ENCODE measurements around the gene PDCD1.

The PDCD1 gene

GRCh38 chr2:241894056-241894641 lies 35.5 kb upstream of the PDCD1 start:
- no peak overlapping the region for H3K9ac ChIP-seq (ENCODE audit: low read length)
- 0 out of 2 replicates have a peak, but pooled peaks cover 3% of the 10 kb centered on the region for H4K20me1 ChIP-seq (ENCODE audit: insufficient read depth, low read length)
- no peak overlapping the region for H3K27ac ChIP-seq (ENCODE audit: low read length)
- H3K4me3 ChIP-seq (ENCODE audit: low read length), result no peak overlapping the region
- H2AFZ ChIP-seq (ENCODE audit: low read depth, low read length), result no peak overlapping the region
- H3K27me3 ChIP-seq (ENCODE audit: low read depth, low read length), result no peaks in the 10 kb centered on the region
- TF ChIP-seq EZH2phosphoT487 (IDR thresholded peaks at IDR 0.05; ENCODE audit: low read depth) (no peak), CTCF (IDR thresholded peaks at IDR 0.05; ENCODE audit: low read depth, low read length) (no peak)
- no peaks in the 10 kb centered on the region for H3K4me1 ChIP-seq (ENCODE audit: low read length)
- H3K9me3 ChIP-seq (ENCODE audit: insufficient read depth, low read length), result no peaks in the 10 kb centered on the region
- no peaks in the 10 kb centered on the region for H3K79me2 ChIP-seq (ENCODE audit: low read length)
- H3K36me3 ChIP-seq (replicated peaks; ENCODE audit: low read depth, low read length), result no peaks in the 10 kb centered on the region
- no peak overlapping the region for H3K4me2 ChIP-seq (ENCODE audit: low read length)

- no peaks in the 10 kb centered on the region for H3K27me3 ChIP-seq (ENCODE audit: low read depth, low read length)
- no peak overlapping the region for H3K27ac ChIP-seq (ENCODE audit: low read length)
- H4K20me1 ChIP-seq (ENCODE audit: insufficient read depth, low read length), result 0 out of 2 replicates have a peak, but pooled peaks cover 3% of the 10 kb centered on the region
- H3K79me2 ChIP-seq (ENCODE audit: low read length), result no peaks in the 10 kb centered on the region
- no peaks in the 10 kb centered on the region for H3K36me3 ChIP-seq (replicated peaks; ENCODE audit: low read depth, low read length)
- TF ChIP-seq CTCF (IDR thresholded peaks at IDR 0.05; ENCODE audit: low read depth, low read length) (no peak), EZH2phosphoT487 (IDR thresholded peaks at IDR 0.05; ENCODE audit: low read depth) (no peak)
- no peak overlapping the region for H3K4me2 ChIP-seq (ENCODE audit: low read length)
- no peak overlapping the region for H3K9ac ChIP-seq (ENCODE audit: low read length)
- no peak overlapping the region for H3K4me3 ChIP-seq (ENCODE audit: low read length)
- no peaks in the 10 kb centered on the region for H3K9me3 ChIP-seq (ENCODE audit: insufficient read depth, low read length)
- no peaks in the 10 kb centered on the region for H3K4me1 ChIP-seq (ENCODE audit: low read length)
- H2AFZ ChIP-seq (ENCODE audit: low read depth, low read length), result no peak overlapping the region
These were observed 34.6 kb upstream of the PDCD1 start for GRCh38 chr2:241893265-241893664.

- Histone ChIP-seq H4K20me1 (ENCODE audit: insufficient read depth, low read length) (peaks cover 3% of the 10 kb centered on the region; the same call in 1 of the 2 replicates), H3K4me2 (ENCODE audit: low read length) (no peak overlapping the region), H3K4me3 (ENCODE audit: low read length) (no peak overlapping the region), H3K36me3 (replicated peaks; ENCODE audit: low read depth, low read length) (no peaks in the 10 kb centered on the region), H3K79me2 (ENCODE audit: low read length) (no peaks in the 10 kb centered on the region), H3K4me1 (ENCODE audit: low read length) (no peaks in the 10 kb centered on the region), H3K9ac (ENCODE audit: low read length) (no peak overlapping the region), H2AFZ (ENCODE audit: low read depth, low read length) (no peak overlapping the region), H3K27ac (ENCODE audit: low read length) (no peak overlapping the region), H3K27me3 (ENCODE audit: low read depth, low read length) (no peaks in the 10 kb centered on the region), H3K9me3 (ENCODE audit: insufficient read depth, low read length) (no peaks in the 10 kb centered on the region)
- TF ChIP-seq CTCF (IDR thresholded peaks at IDR 0.05; ENCODE audit: low read depth, low read length) (no peak), EZH2phosphoT487 (IDR thresholded peaks at IDR 0.05; ENCODE audit: low read depth) (no peak)
These were observed 33.8 kb upstream of the PDCD1 start for GRCh38 chr2:241892299-241893137.

- Histone ChIP-seq H3K27ac (ENCODE audit: low read length) (no peak overlapping the region), H3K4me3 (ENCODE audit: low read length) (no peak overlapping the region), H3K36me3 (replicated peaks; ENCODE audit: low read depth, low read length) (peaks cover 5% of the 10 kb centered on the region), H3K79me2 (ENCODE audit: low read length) (no peaks in the 10 kb centered on the region), H3K4me2 (ENCODE audit: low read length) (no peak overlapping the region), H3K4me1 (ENCODE audit: low read length) (peaks cover 3% of the 10 kb centered on the region), H3K27me3 (ENCODE audit: low read depth, low read length) (no peaks in the 10 kb centered on the region), H3K9me3 (ENCODE audit: insufficient read depth, low read length) (no peaks in the 10 kb centered on the region), H2AFZ (ENCODE audit: low read depth, low read length) (no peak overlapping the region), H3K9ac (ENCODE audit: low read length) (no peak overlapping the region), H4K20me1 (ENCODE audit: insufficient read depth, low read length) (peaks cover 6% of the 10 kb centered on the region)
- no peak for TF ChIP-seq CTCF (IDR thresholded peaks at IDR 0.05; ENCODE audit: low read depth, low read length)
- no peak for TF ChIP-seq EZH2phosphoT487 (IDR thresholded peaks at IDR 0.05; ENCODE audit: low read depth)
These were observed 33.2 kb upstream of the PDCD1 start for GRCh38 chr2:241891988-241892298.
